B cell (primary cell): ENCODE results near the gene DIP2A.

ENCODE experiments used
- EZH2 ChIP-seq: IDR thresholded peaks from 2 replicates; pipeline ENCODE4 v1.6.1; 2012; ENCODE audit warnings: borderline replicate concordance, low read depth, mild to moderate bottlenecking, moderate library complexity, low read length; ENCODE audit not compliant: insufficient read depth, poor library complexity, severe bottlenecking
- TF ChIP-seq, protein P1 (sequence below): fragments of 200-600 bp; IDR thresholded peaks from one replicate; pipeline ENCODE4 v1.8.0; 2022; ENCODE audit warnings: antibody characterized with exemption, mild to moderate bottlenecking

DNA sequence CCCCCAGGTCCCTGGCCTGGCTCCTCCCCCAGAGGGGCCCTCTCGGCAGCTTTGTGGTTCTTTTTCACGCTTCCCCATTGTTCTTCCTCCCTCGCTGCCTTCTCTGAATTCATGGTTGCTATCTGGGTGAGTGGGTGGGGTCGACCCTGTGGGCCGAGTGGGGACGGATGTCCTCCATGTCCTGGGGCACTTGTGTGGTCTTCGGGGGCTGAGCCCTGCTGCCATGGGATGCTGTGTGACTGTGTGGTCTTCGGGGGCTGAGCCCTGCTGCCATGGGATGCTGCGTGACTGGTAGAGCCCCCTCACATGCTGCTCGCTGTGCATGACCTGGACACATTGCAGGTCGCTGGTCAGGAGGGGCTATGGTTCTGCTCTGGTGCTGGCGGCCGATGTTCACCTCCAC, 21.6 kb upstream of the DIP2A start:
- TF ChIP-seq, protein P1, sequence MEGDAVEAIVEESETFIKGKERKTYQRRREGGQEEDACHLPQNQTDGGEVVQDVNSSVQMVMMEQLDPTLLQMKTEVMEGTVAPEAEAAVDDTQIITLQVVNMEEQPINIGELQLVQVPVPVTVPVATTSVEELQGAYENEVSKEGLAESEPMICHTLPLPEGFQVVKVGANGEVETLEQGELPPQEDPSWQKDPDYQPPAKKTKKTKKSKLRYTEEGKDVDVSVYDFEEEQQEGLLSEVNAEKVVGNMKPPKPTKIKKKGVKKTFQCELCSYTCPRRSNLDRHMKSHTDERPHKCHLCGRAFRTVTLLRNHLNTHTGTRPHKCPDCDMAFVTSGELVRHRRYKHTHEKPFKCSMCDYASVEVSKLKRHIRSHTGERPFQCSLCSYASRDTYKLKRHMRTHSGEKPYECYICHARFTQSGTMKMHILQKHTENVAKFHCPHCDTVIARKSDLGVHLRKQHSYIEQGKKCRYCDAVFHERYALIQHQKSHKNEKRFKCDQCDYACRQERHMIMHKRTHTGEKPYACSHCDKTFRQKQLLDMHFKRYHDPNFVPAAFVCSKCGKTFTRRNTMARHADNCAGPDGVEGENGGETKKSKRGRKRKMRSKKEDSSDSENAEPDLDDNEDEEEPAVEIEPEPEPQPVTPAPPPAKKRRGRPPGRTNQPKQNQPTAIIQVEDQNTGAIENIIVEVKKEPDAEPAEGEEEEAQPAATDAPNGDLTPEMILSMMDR = no peak
- no peak for TF ChIP-seq EZH2
